OCI-LY1 (cell line): ENCODE data around the gene VEPH1.

ENCODE experiments used
- H2AFZ ChIP-seq: fragments of 200-600 bp; sonication (generic), shearing (Covaris generic); 2 replicates; pipeline ENCODE4 v1.6.0; 2014; ENCODE audit warnings: antibody characterized with exemption, mild to moderate bottlenecking, low read length
- H3F3A ChIP-seq: fragments of 200-600 bp; sonication (generic), shearing (Covaris generic); 2 replicates; pipeline ENCODE4 v1.6.0; 2014; ENCODE audit warnings: mild to moderate bottlenecking, antibody characterized with exemption, low read length, moderate library complexity; ENCODE audit not compliant: insufficient read depth
- H3K27ac ChIP-seq: fragments of 200-600 bp; sonication (generic); 2 replicates; pipeline ENCODE4 v1.5.1; 2014; ENCODE audit warnings: low read length, mixed run types, mild to moderate bottlenecking, low read depth; ENCODE audit not compliant: poor library complexity, severe bottlenecking
- H3K27me3 ChIP-seq: fragments of 200-600 bp; sonication (generic); 2 replicates; pipeline ENCODE4 v1.6.0; 2014; ENCODE audit warnings: antibody characterized with exemption, mild to moderate bottlenecking, low read length, moderate library complexity; ENCODE audit not compliant: insufficient read depth
- H3K36me3 ChIP-seq: fragments of 200-600 bp; sonication (generic); 2 replicates; pipeline ENCODE4 v1.6.1; 2014; ENCODE audit warnings: mild to moderate bottlenecking, antibody characterized with exemption, low read length, moderate library complexity, mixed read lengths; ENCODE audit not compliant: insufficient read depth
- H3K4me1 ChIP-seq: fragments of 200-600 bp; sonication (generic); 2 replicates; pipeline ENCODE4 v1.5.1; 2014; ENCODE audit warnings: mild to moderate bottlenecking, low read length, moderate library complexity; ENCODE audit not compliant: insufficient read depth, severe bottlenecking
- H3K4me2 ChIP-seq: fragments of 200-600 bp; sonication (generic), shearing (Covaris generic); 2 replicates; pipeline ENCODE4 v1.6.1; 2014; ENCODE audit warnings: low read length
- H3K4me3 ChIP-seq: fragments of 200-600 bp; sonication (generic); 2 replicates; pipeline ENCODE4 v1.5.1; 2014; ENCODE audit warnings: low read length, low read depth, mild to moderate bottlenecking, mixed read lengths; ENCODE audit not compliant: poor library complexity, severe bottlenecking
- H3K79me2 ChIP-seq: fragments of 200-600 bp; shearing (Covaris generic); 2 replicates; pipeline ENCODE4 v1.6.1; 2016; ENCODE audit warnings: mixed run types, low read length, mixed read lengths; ENCODE audit not compliant: insufficient read depth
- H3K9ac ChIP-seq: fragments of 200-600 bp; sonication (generic), shearing (Covaris generic); 2 replicates; pipeline ENCODE4 v1.6.1; 2014; ENCODE audit warnings: mild to moderate bottlenecking, low read length, mixed read lengths
- H3K9me2 ChIP-seq: fragments of 200-600 bp; sonication (generic), shearing (Covaris generic); 2 replicates; pipeline ENCODE4 v1.6.1; 2014; ENCODE audit warnings: low read depth, mild to moderate bottlenecking, low read length, mixed read lengths
- H3K9me3 ChIP-seq: fragments of 200-600 bp; shearing (Covaris generic); 2 replicates; pipeline ENCODE4 v1.6.1; 2014; ENCODE audit warnings: low read length, mixed read lengths
- H4K20me1 ChIP-seq: fragments of 200-600 bp; sonication (generic), shearing (Covaris generic); 2 replicates; pipeline ENCODE4 v1.6.0; 2016; ENCODE audit warnings: mild to moderate bottlenecking, low read length; ENCODE audit not compliant: insufficient read depth
- CTCF ChIP-seq: fragments of 200-600 bp; sonication (generic), shearing (Covaris generic); IDR thresholded peaks from 2 replicates; pipeline ENCODE4 v1.5.1; 2017; ENCODE audit warnings: mild to moderate bottlenecking, antibody characterized with exemption, low read length, moderate library complexity, mixed read lengths
- EZH2 ChIP-seq: fragments of 200-600 bp; sonication (generic), shearing (Covaris generic); IDR thresholded peaks from 2 replicates; pipeline ENCODE4 v1.8.0; 2017; ENCODE audit warnings: borderline replicate concordance, mixed run types, mild to moderate bottlenecking, antibody characterized with exemption, low read length, moderate library complexity, mixed read lengths

Gene VEPH1

GRCh38 chr3:157406394-157406793, 96.8 kb downstream of the VEPH1 start:
- Histone ChIP-seq H3F3A (no peaks in the 10 kb centered on the region), H3K27ac (no peak overlapping the region), H3K4me1 (no peaks in the 10 kb centered on the region), H3K4me3 (no peak overlapping the region), H3K27me3 (no peaks in the 10 kb centered on the region), H3K9me2 (no peaks in the 10 kb centered on the region), H3K36me3 (no peaks in the 10 kb centered on the region), H3K4me2 (no peak overlapping the region), H2AFZ (no peak overlapping the region), H4K20me1 (no peaks in the 10 kb centered on the region), H3K9ac (no peak overlapping the region), H3K79me2 (no peaks in the 10 kb centered on the region), H3K9me3 (no peaks in the 10 kb centered on the region)
- TF ChIP-seq EZH2 (no peak), CTCF (no peak)

DNA sequence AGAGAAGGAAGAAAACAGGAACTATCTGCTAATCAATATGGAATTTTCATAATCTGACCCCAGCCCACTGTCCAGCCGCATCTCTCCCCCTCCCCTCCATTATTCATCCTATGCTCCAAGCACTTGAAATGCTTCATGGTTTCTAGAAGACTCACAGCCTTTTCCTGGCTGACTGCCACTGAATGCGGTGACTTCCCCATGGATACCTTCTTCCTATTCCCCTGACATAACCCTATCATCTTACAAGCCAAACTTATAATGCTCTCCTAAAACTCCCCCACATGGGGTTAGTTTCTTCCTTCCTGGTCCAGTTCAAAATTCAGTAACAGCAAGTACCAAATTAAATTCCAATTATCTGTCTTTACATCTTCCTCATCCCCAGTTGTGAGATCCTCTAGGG, 97.8 kb downstream of the VEPH1 start:
- H3K36me3 ChIP-seq: no peaks in the 10 kb centered on the region
- TF ChIP-seq EZH2 (no peak), CTCF (no peak)
- no peaks in the 10 kb centered on the region for H3K4me1 ChIP-seq

DNA sequence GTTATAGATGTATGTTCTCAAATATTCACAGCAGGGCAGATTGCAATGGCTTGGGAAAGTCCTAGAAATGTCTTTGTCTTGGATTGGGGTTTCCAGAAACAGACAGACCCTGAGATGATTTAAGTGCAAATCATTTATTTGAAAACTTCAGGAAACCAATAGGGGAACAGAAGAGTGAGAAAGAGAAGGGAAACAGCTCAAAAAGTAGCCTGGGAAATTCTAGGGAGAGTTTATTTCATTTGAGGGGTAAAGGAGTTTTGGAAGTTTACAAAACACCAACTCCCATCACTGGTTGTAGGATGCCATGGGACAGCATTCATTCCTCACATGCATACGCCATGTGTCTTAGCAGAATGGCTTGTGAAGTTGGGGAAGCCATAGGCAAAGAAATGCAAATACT, 98.8 kb downstream of the VEPH1 start:
- TF ChIP-seq CTCF (no peak), EZH2 (no peak)
- Histone ChIP-seq H3K4me3 (no peak overlapping the region), H3K27ac (no peak overlapping the region), H3K9me2 (no peaks in the 10 kb centered on the region), H3K9ac (no peak overlapping the region), H2AFZ (no peak overlapping the region), H3K79me2 (no peaks in the 10 kb centered on the region), H3K4me1 (no peaks in the 10 kb centered on the region), H3K27me3 (no peaks in the 10 kb centered on the region), H3K4me2 (no peak overlapping the region), H4K20me1 (no peaks in the 10 kb centered on the region), H3K36me3 (no peaks in the 10 kb centered on the region), H3K9me3 (no peaks in the 10 kb centered on the region), H3F3A (no peaks in the 10 kb centered on the region)

More for the DNA sequence above, 97.8 kb downstream of the VEPH1 start:
- H4K20me1 ChIP-seq: no peaks in the 10 kb centered on the region
- H3K9me2 ChIP-seq: no peaks in the 10 kb centered on the region
- H3K9ac ChIP-seq: no peak overlapping the region
- H3K79me2 ChIP-seq: no peaks in the 10 kb centered on the region
- no peaks in the 10 kb centered on the region for H3K9me3 ChIP-seq
- H3K27ac ChIP-seq: no peak overlapping the region
- no peaks in the 10 kb centered on the region for H3K27me3 ChIP-seq
- no peak overlapping the region for H3K4me2 ChIP-seq
- H2AFZ ChIP-seq: no peak overlapping the region
- H3F3A ChIP-seq: no peaks in the 10 kb centered on the region
- no peak overlapping the region for H3K4me3 ChIP-seq
